GM18951 (cell line): Measurements from ENCODE around the gene ETHE1.

Source experiments
- POLR2A ChIP-seq: IDR thresholded peaks from 4 replicates; pipeline ENCODE4 v1.6.1; 2011; ENCODE audit warnings: mild to moderate bottlenecking; ENCODE audit not compliant: insufficient read length, insufficient read depth; ENCODE audit errors: extremely low read depth
- in situ Hi-C: fragments of 300-500 bp; cut with MboI; formaldehyde crosslinking; loops from one replicate; pipeline ENCODE4 v1.12.0; 2022; ENCODE audit warnings: low sequenced_read_pairs, mixed read lengths, inconsistent platforms; ENCODE audit not compliant: unreplicated experiment

Gene ETHE1

GRCh38 chr19:43485951-43486350, 41.0 kb downstream of the ETHE1 start:
- TF ChIP-seq POLR2A, result no peak
- in situ Hi-C loops, result no loop called here

- TF ChIP-seq POLR2A, result no peak
- in situ Hi-C loops, result no loop called here
Observed at GRCh38 chr19:43483281-43483680, 43.7 kb downstream of the ETHE1 start.

GRCh38 chr19:43482193-43482592, 44.8 kb downstream of the ETHE1 start:
- in situ Hi-C loops, result no loop called here
- TF ChIP-seq POLR2A, result no peak

GRCh38 chr19:43481701-43482100, 45.3 kb downstream of the ETHE1 start:
- TF ChIP-seq POLR2A, result no peak

GRCh38 chr19:43480574-43480973, 46.4 kb downstream of the ETHE1 start:
- in situ Hi-C loops, result no loop called here
- TF ChIP-seq POLR2A, result no peak

More at GRCh38 chr19:43481701-43482100, 45.3 kb downstream of the ETHE1 start:
- in situ Hi-C loops, result no loop called here

- in situ Hi-C loops, result no loop called here
Observed at GRCh38 chr19:43479961-43480561, 46.9 kb downstream of the ETHE1 start.

GRCh38 chr19:43479226-43479625, 47.8 kb downstream of the ETHE1 start:
- in situ Hi-C loops, result no loop called here
- TF ChIP-seq POLR2A, result no peak

More at GRCh38 chr19:43479961-43480561, 46.9 kb downstream of the ETHE1 start:
- no peak for TF ChIP-seq POLR2A

- TF ChIP-seq POLR2A, result no peak
- in situ Hi-C loops, result no loop called here
Observed at GRCh38 chr19:43478323-43478722, 48.7 kb downstream of the ETHE1 start.

GRCh38 chr19:43476606-43477005, 50.4 kb downstream of the ETHE1 start:
- in situ Hi-C loops, result no loop called here
- no peak for TF ChIP-seq POLR2A

- TF ChIP-seq POLR2A, result peak; percentile 40
- in situ Hi-C loops, result no loop called here
Observed at GRCh38 chr19:43474986-43475705, 51.9 kb downstream of the ETHE1 start.

GRCh38 chr19:43474487-43474886, 52.5 kb downstream of the ETHE1 start:
- in situ Hi-C loops, result no loop called here
- no peak for TF ChIP-seq POLR2A

- TF ChIP-seq POLR2A, result no peak
- in situ Hi-C loops, result no loop called here
Observed at GRCh38 chr19:43471091-43471490, 55.9 kb downstream of the ETHE1 start.

GRCh38 chr19:43470288-43470687, 56.7 kb downstream of the ETHE1 start:
- in situ Hi-C loops, result no loop called here

GRCh38 chr19:43469160-43469480, 57.9 kb downstream of the ETHE1 start:
- TF ChIP-seq POLR2A, result no peak
- in situ Hi-C loops, result no loop called here

More at GRCh38 chr19:43470288-43470687, 56.7 kb downstream of the ETHE1 start:
- TF ChIP-seq POLR2A, result no peak
